ENCODE data around the gene WDFY3.
A peak's percentile ranks its signal among the peaks of the same experiment; 100 is the strongest.

WDFY3 gene

GRCh38 chr4:84719115-84719514, 247.4 kb downstream of the WDFY3 start:
- TF ChIP-seq CTCF (conservative IDR thresholded peaks at IDR 0.05; ENCODE audit: low read depth, low read length), result no peak
- H3K4me3 ChIP-seq (ENCODE audit: low read depth, low read length), result no peak overlapping the region
- peak; percentile 35 for DNase-seq (ENCODE audit: low read depth)

- TF ChIP-seq CTCF (conservative IDR thresholded peaks at IDR 0.05; ENCODE audit: low read depth, low read length), result no peak
- H3K4me3 ChIP-seq (ENCODE audit: low read depth, low read length), result no peak overlapping the region
- no peak for DNase-seq (ENCODE audit: low read depth)
Measured at GRCh38 chr4:84718699-84719098, 247.8 kb downstream of the WDFY3 start.

- TF ChIP-seq CTCF (conservative IDR thresholded peaks at IDR 0.05; ENCODE audit: low read depth, low read length), result no peak
- DNase-seq (ENCODE audit: low read depth), result no peak
- H3K4me3 ChIP-seq (ENCODE audit: low read depth, low read length), result no peak overlapping the region
Measured at GRCh38 chr4:84710548-84710947, 255.9 kb downstream of the WDFY3 start.

- DNase-seq (ENCODE audit: low read depth), result peak; percentile 33
- no peak for TF ChIP-seq CTCF (conservative IDR thresholded peaks at IDR 0.05; ENCODE audit: low read depth, low read length)
- H3K4me3 ChIP-seq (ENCODE audit: low read depth, low read length), result no peak overlapping the region
Measured at GRCh38 chr4:84708406-84709135, 257.9 kb downstream of the WDFY3 start.

GRCh38 chr4:84706286-84706685, 260.2 kb downstream of the WDFY3 start:
- no peak for TF ChIP-seq CTCF (conservative IDR thresholded peaks at IDR 0.05; ENCODE audit: low read depth, low read length)
- no peak for DNase-seq (ENCODE audit: low read depth)
- H3K4me3 ChIP-seq (ENCODE audit: low read depth, low read length), result no peak overlapping the region

GRCh38 chr4:84699001-84699671, 267.4 kb downstream of the WDFY3 start:
- no peak for DNase-seq (ENCODE audit: low read depth)
- no peak for TF ChIP-seq CTCF (conservative IDR thresholded peaks at IDR 0.05; ENCODE audit: low read depth, low read length)
- no peak overlapping the region for H3K4me3 ChIP-seq (ENCODE audit: low read depth, low read length)

Data from choroid plexus epithelial cell (primary cell).